IPS-18c (cell line): ENCODE measurements around the gene EFCAB8.
"Not testable (repeated sequence)": the region's sequence is repeated elsewhere in the genome, so short reads cannot be mapped to it uniquely, and the experiment has no call there.

Experiments
- H3K4me3 ChIP-seq: 2 replicates; pipeline ENCODE4 v1.7.0; 2013; ENCODE audit warnings: low read depth, mild to moderate bottlenecking, low read length, moderate library complexity; ENCODE audit not compliant: insufficient read depth
- H3K9me3 ChIP-seq: one replicate; pipeline ENCODE4 v1.6.1; 2013; ENCODE audit warnings: mild to moderate bottlenecking, low read length, moderate library complexity; ENCODE audit not compliant: control insufficient read depth, insufficient read depth

Gene EFCAB8

GRCh38 chr20:32834972-32835371 is 23.8 kb upstream of the EFCAB8 start:
- Histone ChIP-seq H3K9me3 (no peaks in the 10 kb centered on the region), H3K4me3 (no peak overlapping the region)

DNA sequence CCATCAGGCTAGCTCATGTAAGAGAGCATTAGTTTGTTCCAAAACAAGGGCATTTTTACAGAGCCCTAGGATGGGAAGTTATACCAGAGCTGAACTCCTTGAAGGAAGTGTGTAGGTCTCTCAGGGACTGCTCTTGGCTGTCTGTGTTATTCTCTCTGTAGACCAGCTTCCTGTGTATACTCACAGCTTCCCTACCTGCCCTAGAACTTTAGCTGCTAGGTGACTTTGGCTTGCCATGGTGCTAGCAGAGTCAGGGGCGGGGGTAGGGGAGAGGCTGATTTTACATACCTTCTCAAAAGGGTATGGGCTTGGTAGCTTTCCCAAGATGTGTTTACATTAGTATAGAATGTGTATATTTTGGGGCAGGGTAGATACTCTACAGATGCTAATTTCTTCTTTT is 21.6 kb upstream of the EFCAB8 start:
- Histone ChIP-seq H3K9me3 (no peaks in the 10 kb centered on the region), H3K4me3 (no peak overlapping the region)

DNA sequence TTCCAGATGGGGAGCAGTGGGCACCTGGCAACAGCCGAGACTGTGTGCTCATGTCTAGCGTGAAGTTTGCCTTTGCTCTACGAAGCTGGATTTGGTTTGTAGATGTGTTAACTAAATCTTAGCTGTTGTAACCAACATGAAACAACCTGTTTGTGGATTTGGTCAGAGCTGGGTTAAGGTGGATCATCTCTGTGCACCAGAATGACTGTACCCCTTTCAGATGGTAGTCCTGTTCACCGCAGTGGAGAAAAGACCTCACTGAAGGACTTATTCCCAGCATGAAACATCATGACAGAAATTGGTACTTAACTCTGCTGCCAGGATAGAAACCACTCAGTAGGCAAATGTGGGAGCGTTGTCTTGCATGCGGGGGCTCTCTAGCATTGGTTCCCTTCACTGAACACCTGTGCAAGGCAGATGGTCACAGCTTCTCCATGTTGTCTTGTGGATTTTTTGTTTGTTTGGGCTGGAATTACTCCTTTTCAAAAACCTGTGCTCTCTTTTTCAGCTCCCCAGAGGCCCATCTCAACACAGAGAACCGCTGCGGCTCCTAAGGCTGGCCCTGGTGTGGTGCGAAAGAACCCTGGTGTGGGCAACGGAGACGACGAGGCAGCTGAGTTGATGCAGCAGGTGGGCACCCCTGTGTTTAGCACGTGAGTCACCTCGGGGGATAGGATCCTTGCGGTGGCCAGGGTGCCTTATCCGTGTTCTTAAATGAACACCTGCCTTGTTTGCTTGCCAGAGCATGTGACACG is 19.3 kb upstream of the EFCAB8 start:
- no peak overlapping the region for H3K4me3 ChIP-seq

GRCh38 chr20:32839982-32840285 is 18.8 kb upstream of the EFCAB8 start:
- Histone ChIP-seq H3K9me3 (no peaks in the 10 kb centered on the region), H3K4me3 (no peak overlapping the region)

More for the DNA sequence above, 19.3 kb upstream of the EFCAB8 start:
- no peaks in the 10 kb centered on the region for H3K9me3 ChIP-seq

DNA sequence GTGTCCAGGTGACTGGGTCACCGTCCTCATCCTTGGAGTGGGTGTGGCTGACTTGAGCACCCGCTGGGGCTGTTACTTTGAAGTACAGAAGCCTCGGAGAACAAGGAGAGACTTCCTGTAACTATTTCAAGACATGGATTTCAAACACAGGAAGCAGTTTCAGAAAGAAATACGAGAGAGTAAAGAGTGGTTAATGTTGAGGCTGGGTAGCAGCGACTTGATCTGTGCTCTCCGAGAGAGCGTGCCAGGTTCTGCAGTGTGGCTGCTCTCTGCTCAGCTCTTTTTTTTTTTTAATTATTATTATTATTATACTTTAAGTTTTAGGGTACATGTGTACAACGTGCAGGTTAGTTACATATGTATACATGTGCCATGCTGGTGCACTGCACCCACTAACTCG is 17.5 kb upstream of the EFCAB8 start:
- no peak overlapping the region for H3K4me3 ChIP-seq
- no peaks in the 10 kb centered on the region for H3K9me3 ChIP-seq

- H3K4me3 ChIP-seq, result no peak overlapping the region
- H3K9me3 ChIP-seq, result no peaks in the 10 kb centered on the region
These were observed 17.1 kb upstream of the EFCAB8 start for GRCh38 chr20:32841632-32842031.

DNA sequence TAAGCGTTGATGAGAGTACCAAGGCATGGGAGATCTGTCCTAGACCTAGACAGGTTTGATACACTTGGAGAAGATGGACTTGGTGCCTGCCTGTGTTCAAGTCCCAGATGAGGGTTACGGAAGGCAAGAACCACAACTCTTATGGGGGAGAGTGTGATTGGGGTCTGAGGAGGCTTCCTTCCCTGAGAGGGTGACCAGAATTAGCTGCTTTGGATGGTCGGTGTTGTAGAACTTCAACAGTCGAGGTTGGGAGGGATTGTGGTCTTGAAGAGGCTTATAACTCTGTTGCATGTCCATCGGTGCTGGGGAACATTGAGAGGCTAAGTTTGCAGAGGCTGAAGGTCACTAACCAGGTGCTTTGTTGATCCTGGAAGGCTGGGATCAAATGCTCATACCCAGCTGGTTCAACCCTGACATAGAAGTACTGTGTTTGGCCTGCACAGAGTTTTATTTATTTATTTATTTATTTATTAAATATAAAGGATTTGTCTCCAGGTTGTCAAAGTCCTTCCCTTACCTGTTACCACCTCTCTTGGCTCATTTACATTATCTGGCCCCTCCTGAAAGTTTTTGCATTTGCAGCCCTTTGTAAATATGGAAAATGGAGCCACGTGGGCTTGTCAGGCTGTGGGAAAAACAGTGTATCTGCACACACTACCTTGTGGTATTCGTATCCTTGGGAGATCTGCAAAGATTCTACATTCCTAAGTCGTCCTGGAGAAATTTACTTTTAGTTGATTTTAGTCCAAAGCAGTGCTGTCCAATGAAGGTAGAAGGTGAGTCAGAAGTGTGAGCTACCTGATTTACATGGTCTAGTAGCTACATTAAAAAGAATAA is 15.8 kb upstream of the EFCAB8 start:
- no peaks in the 10 kb centered on the region for H3K9me3 ChIP-seq
- H3K4me3 ChIP-seq, result no peak overlapping the region

DNA sequence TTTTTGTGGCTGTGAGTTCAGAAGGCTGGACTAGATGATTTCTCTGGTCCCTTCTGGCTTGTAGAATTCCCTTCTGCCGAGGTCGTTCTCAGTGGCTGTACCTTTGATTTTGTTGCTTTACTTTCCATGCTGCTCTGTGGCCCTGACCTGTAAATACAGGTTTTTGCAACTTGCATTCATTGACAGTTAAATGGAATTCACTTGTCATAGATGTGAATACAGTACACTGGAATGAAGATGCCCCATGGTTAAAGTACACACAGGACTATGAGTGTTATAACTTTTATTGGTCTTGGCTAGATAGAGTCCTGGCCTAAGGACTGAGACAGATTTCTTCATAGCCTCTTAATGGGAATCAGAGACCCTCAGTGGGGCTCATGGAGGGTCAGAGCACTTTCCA is 12.9 kb upstream of the EFCAB8 start:
- Histone ChIP-seq H3K9me3 (no peaks in the 10 kb centered on the region), H3K4me3 (no peak overlapping the region)

DNA sequence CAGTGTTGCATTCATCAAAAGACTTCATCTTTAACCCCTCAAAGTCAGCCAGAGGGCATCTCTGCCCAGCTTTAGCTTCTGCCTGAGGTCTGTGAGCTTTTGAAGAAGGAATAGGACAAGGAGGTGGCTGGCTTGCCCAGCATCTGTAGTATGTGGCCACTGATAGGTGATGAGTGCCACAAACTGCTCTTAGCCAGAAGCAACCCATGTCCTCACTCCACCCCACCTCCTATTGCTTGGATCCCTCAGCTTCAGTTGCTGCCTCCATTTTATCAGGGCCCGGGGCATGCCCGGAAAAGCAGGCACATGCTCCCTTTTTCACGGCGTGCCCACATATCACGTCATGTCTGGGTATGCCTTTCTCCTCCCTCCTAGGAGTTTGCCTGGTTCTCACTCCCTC is 11.9 kb upstream of the EFCAB8 start:
- Histone ChIP-seq H3K4me3 (no peak overlapping the region), H3K9me3 (no peaks in the 10 kb centered on the region)

- Histone ChIP-seq H3K9me3 (no peaks in the 10 kb centered on the region), H3K4me3 (no peak overlapping the region)
These were observed 10.8 kb upstream of the EFCAB8 start for GRCh38 chr20:32847964-32848363.

DNA sequence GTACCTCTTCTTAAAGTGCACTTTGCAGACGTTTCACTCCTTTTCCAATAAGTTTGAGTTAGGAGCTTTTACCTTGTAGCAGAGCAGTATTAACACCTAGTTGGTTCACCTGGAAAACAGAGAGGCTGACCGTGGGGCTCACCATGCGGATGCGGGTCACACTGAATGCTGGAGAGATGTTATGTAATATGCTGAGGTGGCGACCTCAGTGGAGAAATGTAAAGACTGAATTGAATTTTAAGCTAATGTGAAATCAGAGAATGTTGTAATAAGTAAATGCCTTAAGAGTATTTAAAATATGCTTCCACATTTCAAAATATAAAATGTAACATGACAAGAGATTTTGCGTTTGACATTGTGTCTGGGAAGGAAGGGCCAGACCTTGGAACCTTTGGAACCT is 9.9 kb upstream of the EFCAB8 start:
- H3K4me3 ChIP-seq, result no peak overlapping the region
- no peaks in the 10 kb centered on the region for H3K9me3 ChIP-seq

- Histone ChIP-seq H3K4me3 (no peak overlapping the region), H3K9me3 (no peaks in the 10 kb centered on the region)
These were observed 9.1 kb upstream of the EFCAB8 start for GRCh38 chr20:32849577-32849976.

DNA sequence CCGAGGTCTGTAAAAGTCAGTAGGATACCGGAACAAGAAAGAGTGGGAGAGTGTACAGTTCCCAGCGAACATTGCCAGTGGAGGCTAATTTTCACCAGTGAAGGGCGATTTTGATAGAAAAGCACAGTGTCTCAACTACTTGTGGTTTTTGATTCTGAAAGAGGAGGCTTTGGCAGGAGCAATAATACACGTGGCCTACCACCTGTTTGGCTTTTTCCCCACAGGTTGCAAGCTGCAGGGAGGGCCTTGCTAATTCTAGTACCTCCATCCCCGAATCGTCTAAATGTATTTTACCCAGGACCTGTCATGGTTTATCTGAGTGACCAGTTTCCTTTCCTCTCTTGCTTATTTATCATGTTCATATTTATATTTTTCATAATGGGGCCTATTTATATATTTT is 3.3 kb upstream of the EFCAB8 start:
- Histone ChIP-seq H3K4me3 (no peak overlapping the region), H3K9me3 (no peaks in the 10 kb centered on the region)

DNA sequence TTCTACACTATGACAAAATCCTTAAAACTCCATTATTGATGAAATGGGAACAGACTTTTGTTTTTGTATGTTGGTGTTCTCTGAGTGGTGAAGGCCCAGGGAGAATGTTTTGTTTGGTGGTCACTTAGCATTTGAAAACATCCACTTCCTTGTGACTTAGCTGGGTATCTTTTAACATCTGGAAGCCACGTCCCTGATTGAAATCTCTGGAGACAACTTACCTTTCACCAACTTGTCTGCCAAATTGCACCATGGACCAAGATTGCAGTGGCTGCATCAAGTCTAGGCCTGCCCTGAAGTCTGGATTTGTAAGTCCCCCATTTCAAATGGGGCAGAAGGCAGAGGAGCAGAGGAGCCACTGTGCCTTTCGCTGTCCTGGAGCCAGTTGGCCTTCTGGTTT is 534 bp upstream of the EFCAB8 start:
- no peak overlapping the region for H3K4me3 ChIP-seq
- H3K9me3 ChIP-seq, result no peaks in the 10 kb centered on the region

DNA sequence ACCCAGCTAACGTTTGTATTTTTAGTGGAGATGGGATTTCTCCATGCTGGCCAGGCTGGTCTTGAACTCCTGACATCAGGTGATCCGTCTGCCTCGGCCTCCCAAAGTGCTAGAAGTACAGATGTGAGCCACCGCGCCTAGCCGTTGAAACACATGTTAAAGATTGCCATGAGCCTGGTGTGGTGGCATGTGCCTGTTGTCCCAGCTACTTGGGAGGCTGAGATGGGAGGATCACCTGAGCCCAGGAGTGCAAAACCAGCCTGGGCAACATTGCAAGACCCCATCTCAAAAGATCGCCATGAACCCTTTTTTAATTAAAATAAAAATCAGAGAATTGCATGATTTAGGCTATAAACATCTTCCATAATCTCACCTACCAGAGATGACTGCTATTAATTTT is 2.7 kb downstream of the EFCAB8 start:
- Histone ChIP-seq H3K9me3 (no peaks in the 10 kb centered on the region), H3K4me3 (no peak overlapping the region)

GRCh38 chr20:32869562-32869961 is 10.8 kb downstream of the EFCAB8 start:
- Histone ChIP-seq H3K4me3 (no peak overlapping the region), H3K9me3 (no peaks in the 10 kb centered on the region)

DNA sequence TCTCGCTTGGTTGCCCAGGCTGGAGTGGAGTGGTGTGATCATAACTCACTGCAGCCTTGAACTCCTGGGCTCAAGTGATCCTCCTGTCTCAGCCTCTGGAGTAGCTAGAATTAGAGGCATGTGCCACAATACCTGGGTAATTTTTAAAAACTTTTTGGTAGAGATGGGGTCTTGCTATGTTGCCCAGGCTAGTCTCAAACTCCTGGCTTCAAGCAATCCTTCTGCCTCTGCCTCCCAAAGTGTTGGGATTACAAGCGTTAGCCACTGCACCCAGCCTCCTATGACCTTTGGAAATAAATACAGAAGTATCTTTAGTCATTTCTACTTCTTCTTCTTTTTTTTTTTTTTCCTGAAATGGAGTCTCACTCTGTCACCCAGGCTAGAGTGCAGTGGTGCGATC is 11.8 kb downstream of the EFCAB8 start:
- H3K9me3 ChIP-seq, H3K4me3 ChIP-seq: not testable (repeated sequence)

GRCh38 chr20:32870985-32871384 is 12.3 kb downstream of the EFCAB8 start:
- H3K9me3 ChIP-seq, result no peaks in the 10 kb centered on the region
- H3K4me3 ChIP-seq, result no peak overlapping the region
